Fibroblast of lung (primary cell): Measurements from ENCODE around the gene NHSL1. TPM values are rescaled to one million over a fixed set of nuclear protein-coding genes. Genes with fewer than 3 reads are reported as not detected.

Source experiments
- DNase-seq, 2 donors: peaks; one replicate each; pipeline versions ENCODE4 v3.0.0 to v3.0.0-alpha.2; 2010; ENCODE audit warnings: low read depth in 2 of 2
- H2AFZ ChIP-seq: 2 replicates; pipeline ENCODE4 v1.5.1; 2012; ENCODE audit warnings: low read length, control low read depth, inconsistent platforms
- H3K27ac ChIP-seq: 2 replicates; pipeline ENCODE4 v1.5.1; 2011; ENCODE audit warnings: low read length, control low read depth; ENCODE audit not compliant: insufficient read depth
- H3K27me3 ChIP-seq: 2 replicates; pipeline ENCODE4 v1.5.1; 2011; ENCODE audit warnings: mild to moderate bottlenecking, low read length; ENCODE audit not compliant: control insufficient read depth, insufficient read depth
- H3K36me3 ChIP-seq: 2 replicates; pipeline ENCODE4 v1.5.1; 2011; ENCODE audit warnings: low read length; ENCODE audit not compliant: control insufficient read depth, insufficient read depth
- H3K4me1 ChIP-seq: 2 replicates; pipeline ENCODE4 v1.5.1; 2011; ENCODE audit warnings: low read length; ENCODE audit not compliant: control insufficient read depth, insufficient read depth; ENCODE audit errors: extremely low read depth
- H3K4me2 ChIP-seq: 2 replicates; pipeline ENCODE4 v1.5.1; 2011; ENCODE audit warnings: low read length, control low read depth; ENCODE audit not compliant: insufficient read depth; ENCODE audit errors: extremely low read depth
- H3K4me3 ChIP-seq, 4 experiments: fragments of 200-600 bp in 1 of 4; sonication (generic) in 1 of 4; replicated peaks in 1 of 4; 2 replicates each; pipeline ENCODE4 v1.5.1; 2011 to 2016; ENCODE audit warnings: low read length in 4 of 4, low read depth in 3 of 4, mild to moderate bottlenecking in 3 of 4, control low read depth in 2 of 4, inconsistent platforms in 1 of 4, mixed read lengths in 1 of 4; ENCODE audit not compliant: insufficient read depth in 1 of 4; ENCODE audit errors: control extremely low read depth in 1 of 4
- H3K79me2 ChIP-seq: 2 replicates; pipeline ENCODE4 v1.5.1; 2012; ENCODE audit warnings: mild to moderate bottlenecking, low read length, inconsistent platforms; ENCODE audit not compliant: control insufficient read depth, insufficient read depth
- H3K9ac ChIP-seq: 2 replicates; pipeline ENCODE4 v1.5.1; 2011; ENCODE audit warnings: mild to moderate bottlenecking, low read length, control low read depth; ENCODE audit not compliant: insufficient read depth
- H3K9me3 ChIP-seq: 2 replicates; pipeline ENCODE4 v1.5.1; 2012; ENCODE audit warnings: low read depth, low read length; ENCODE audit not compliant: control insufficient read depth, insufficient read depth
- H4K20me1 ChIP-seq: 2 replicates; pipeline ENCODE4 v1.5.1; 2011; ENCODE audit warnings: low read length; ENCODE audit not compliant: control insufficient read depth, insufficient read depth; ENCODE audit errors: extremely low read depth
- EZH2 ChIP-seq: IDR thresholded peaks from 2 replicates; pipeline ENCODE4 v1.5.1; 2012; ENCODE audit warnings: low read length, control low read depth, mild to moderate bottlenecking; ENCODE audit errors: missing control alignments
- polyA plus RNA-seq, 2 donors: library from polyadenylated mRNA; depleted of rRNA in 1 of 2; stranded (reverse) in 1 of 2; unstranded in 1 of 2; fragments of >200 nt; gene quantifications; 2 replicates each; pipeline ENCODE4 v1.2.1, GENCODE V29; 2011 to 2012; ENCODE audit warnings: missing spikeins in 1 of 2
- total RNA-seq: library from RNA; depleted of rRNA; stranded (reverse); fragments of >200 nt; gene quantifications from 2 replicates; pipeline ENCODE4 v1.2.1, GENCODE V29; 2014
- TF ChIP-seq, protein P1 (sequence below), 2 donors: IDR thresholded peaks in 1 of 2; conservative IDR thresholded peaks in 1 of 2; 1 replicate in 1 of 2; 2 replicates in 1 of 2; pipeline ENCODE4 v1.5.1; 2011 to 2012; ENCODE audit warnings: low read length in 2 of 2, control low read depth in 1 of 2, inconsistent platforms in 1 of 2, low read depth in 1 of 2, mild to moderate bottlenecking in 1 of 2

Gene NHSL1
- total and polyA plus RNA-seq, 2 donors (not counting 1 experiment from before 2014, with no cell fraction given) = 9.5 to 10.6 TPM

- Histone ChIP-seq H3K27me3 (no peaks in the 10 kb centered on the region), H3K79me2 (no peaks in the 10 kb centered on the region), H3K4me3 (peak within 1 kb of the TSS; percentile 72 to 91 (median 78)), H3K4me2 (peak within 1 kb of the TSS; percentile 90), H2AFZ (peak within 1 kb of the TSS; percentile 88), H3K36me3 (peaks cover 7% of the 10 kb centered on the region), H3K4me1 (no peaks in the 10 kb centered on the region), H3K9ac (peak within 1 kb of the TSS; percentile 68), H4K20me1 (no peaks in the 10 kb centered on the region), H3K9me3 (no peaks in the 10 kb centered on the region), H3K27ac (peak within 1 kb of the TSS; percentile 52)
- peak; percentile 78 to 87 for DNase-seq
- no peak for TF ChIP-seq EZH2
- TF ChIP-seq, protein P1, sequence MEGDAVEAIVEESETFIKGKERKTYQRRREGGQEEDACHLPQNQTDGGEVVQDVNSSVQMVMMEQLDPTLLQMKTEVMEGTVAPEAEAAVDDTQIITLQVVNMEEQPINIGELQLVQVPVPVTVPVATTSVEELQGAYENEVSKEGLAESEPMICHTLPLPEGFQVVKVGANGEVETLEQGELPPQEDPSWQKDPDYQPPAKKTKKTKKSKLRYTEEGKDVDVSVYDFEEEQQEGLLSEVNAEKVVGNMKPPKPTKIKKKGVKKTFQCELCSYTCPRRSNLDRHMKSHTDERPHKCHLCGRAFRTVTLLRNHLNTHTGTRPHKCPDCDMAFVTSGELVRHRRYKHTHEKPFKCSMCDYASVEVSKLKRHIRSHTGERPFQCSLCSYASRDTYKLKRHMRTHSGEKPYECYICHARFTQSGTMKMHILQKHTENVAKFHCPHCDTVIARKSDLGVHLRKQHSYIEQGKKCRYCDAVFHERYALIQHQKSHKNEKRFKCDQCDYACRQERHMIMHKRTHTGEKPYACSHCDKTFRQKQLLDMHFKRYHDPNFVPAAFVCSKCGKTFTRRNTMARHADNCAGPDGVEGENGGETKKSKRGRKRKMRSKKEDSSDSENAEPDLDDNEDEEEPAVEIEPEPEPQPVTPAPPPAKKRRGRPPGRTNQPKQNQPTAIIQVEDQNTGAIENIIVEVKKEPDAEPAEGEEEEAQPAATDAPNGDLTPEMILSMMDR (conservative IDR thresholded peaks at IDR 0.05 in 1 of 2, IDR thresholded peaks at IDR 0.05 in 1 of 2; ENCODE audit: low read depth in 1 of 2, low read length in 2 of 2) = peak; percentile 24 to 49
Observed at GRCh38 chr6:138403801-138404665, 95.3 kb downstream of the NHSL1 start, which contains the start of gene HEBP2. Gene HEBP2, plus strand, starts transcription at chr6:138404223. Its CDS starts 273 bp downstream, at chr6:138404496.

DNA sequence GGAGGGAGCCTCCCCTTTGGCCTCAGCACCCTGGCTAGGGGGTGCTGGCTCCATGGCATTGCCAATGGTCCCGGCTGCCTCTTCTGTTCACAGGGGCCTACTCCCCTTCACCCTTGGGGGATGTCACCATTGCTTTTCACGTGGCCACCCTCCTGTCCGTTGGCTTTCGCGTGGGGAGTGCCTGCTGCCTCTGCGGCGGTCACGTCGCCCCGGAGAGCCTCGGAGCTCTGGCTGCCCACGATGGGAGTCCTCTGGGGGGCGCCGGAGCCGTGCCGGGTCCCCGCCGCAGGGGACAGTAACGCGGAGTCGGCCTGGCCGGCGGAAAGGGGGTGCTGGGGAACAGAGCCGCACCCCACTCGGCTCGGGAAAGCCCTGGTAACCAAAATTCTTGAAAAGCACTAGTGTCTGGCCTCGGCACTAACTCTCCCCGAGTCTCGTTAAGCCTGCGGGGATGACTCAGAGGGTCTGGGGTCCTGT is 95.9 kb downstream of the NHSL1 start:
- peak in 1 of 2 donors; percentile 20 for DNase-seq
- Histone ChIP-seq H3K9me3 (no peaks in the 10 kb centered on the region), H3K4me2 (peak overlapping the region; percentile 90), H3K9ac (peak overlapping the region; percentile 68), H3K27me3 (no peaks in the 10 kb centered on the region), H2AFZ (peak overlapping the region; percentile 88), H3K27ac (peak overlapping the region; percentile 52), H3K4me3 (peak overlapping the region; percentile 72 to 91 (median 75)), H4K20me1 (no peaks in the 10 kb centered on the region), H3K4me1 (no peaks in the 10 kb centered on the region), H3K79me2 (no peaks in the 10 kb centered on the region), H3K36me3 (peaks cover 7% of the 10 kb centered on the region)
- no peak for TF ChIP-seq EZH2
- TF ChIP-seq, protein P1 (conservative IDR thresholded peaks at IDR 0.05 in 1 of 2, IDR thresholded peaks at IDR 0.05 in 1 of 2; ENCODE audit: low read depth in 1 of 2, low read length in 2 of 2) = peak; percentile 14

DNA sequence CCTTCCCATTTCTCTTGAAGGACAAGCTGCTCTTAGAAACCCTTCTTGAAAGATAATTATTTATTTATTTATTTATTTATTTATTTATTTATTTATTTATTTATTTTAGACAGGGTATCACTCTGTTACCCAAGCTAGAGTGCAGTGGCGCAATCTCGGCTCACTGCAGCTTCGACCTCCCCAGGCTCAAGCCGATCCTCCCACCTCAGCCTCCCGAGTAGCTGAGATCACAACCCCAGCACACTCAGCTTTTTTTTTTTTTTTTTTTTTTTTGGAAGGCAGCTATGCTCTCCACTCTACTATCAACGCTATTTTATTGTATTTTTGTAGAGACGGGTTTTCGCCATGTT is 96.5 kb downstream of the NHSL1 start:
- peak overlapping the region in 1 of 4 experiments; percentile 91 for H3K4me3 ChIP-seq
- H3K4me2 ChIP-seq = peak overlapping the region; percentile 90
- H3K27me3 ChIP-seq = no peaks in the 10 kb centered on the region
- no peak overlapping the region for H2AFZ ChIP-seq
- no peak overlapping the region for H3K9ac ChIP-seq
- peaks cover 7% of the 10 kb centered on the region for H3K36me3 ChIP-seq
- no peaks in the 10 kb centered on the region for H4K20me1 ChIP-seq
- no peak for TF ChIP-seq EZH2
- TF ChIP-seq, protein P1 (conservative IDR thresholded peaks at IDR 0.05 in 1 of 2, IDR thresholded peaks at IDR 0.05 in 1 of 2; ENCODE audit: low read depth in 1 of 2, low read length in 2 of 2) = no peak
- no peak overlapping the region for H3K27ac ChIP-seq
- DNase-seq = no peak
- H3K79me2 ChIP-seq = no peaks in the 10 kb centered on the region
- H3K4me1 ChIP-seq = peaks cover 1% of the 10 kb centered on the region
- H3K9me3 ChIP-seq = no peaks in the 10 kb centered on the region
